C4-2B (cell line): ENCODE results near the gene BCL2L15.
"Not testable (repeated sequence)": the region's sequence is repeated elsewhere in the genome, so short reads cannot be mapped to it uniquely, and the experiment has no call there.

Experiments used
- H3K27ac ChIP-seq: fragments of 450-650 bp; 2 replicates; pipeline ENCODE4 v1.5.1; 2017
- CTCF ChIP-seq: fragments of 450-650 bp; conservative IDR thresholded peaks from 2 replicates; pipeline ENCODE4 v1.5.1; 2017; ENCODE audit warnings: mild to moderate bottlenecking
- ZFX ChIP-seq: fragments of 450-650 bp; IDR thresholded peaks from 2 replicates; pipeline ENCODE4 v1.6.1; 2017

BCL2L15 gene

GRCh38 chr1:113856401-113856790, 31.0 kb downstream of the BCL2L15 start:
- H3K27ac ChIP-seq, result no peak overlapping the region

GRCh38 chr1:113855630-113856400, 31.6 kb downstream of the BCL2L15 start:
- TF ChIP-seq ZFX (no peak), CTCF (no peak)
- H3K27ac ChIP-seq, result no peak overlapping the region

More at GRCh38 chr1:113856401-113856790, 31.0 kb downstream of the BCL2L15 start:
- TF ChIP-seq ZFX (no peak), CTCF (no peak)

GRCh38 chr1:113854234-113854633, 33.1 kb downstream of the BCL2L15 start:
- no peak overlapping the region for H3K27ac ChIP-seq
- TF ChIP-seq CTCF (no peak), ZFX (no peak)

DNA sequence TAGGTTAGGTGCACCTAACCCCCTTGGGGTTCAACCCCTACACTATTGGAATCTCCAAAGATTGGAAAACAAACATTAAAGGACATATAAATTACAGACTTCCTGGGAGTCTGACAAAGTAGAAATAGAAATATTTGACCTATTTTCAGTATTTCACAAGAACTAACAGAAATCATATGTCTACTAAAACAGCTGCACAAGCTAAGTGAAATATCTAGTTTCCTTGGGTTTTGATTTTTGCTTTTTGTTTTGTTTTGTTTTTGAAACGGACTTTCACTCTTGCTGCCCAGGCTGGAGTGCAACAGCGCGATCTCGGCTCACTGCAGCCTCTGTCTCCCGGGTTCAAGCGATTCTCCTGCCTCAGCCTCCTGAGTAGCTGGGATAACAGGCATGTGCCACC, 34.7 kb downstream of the BCL2L15 start:
- H3K27ac ChIP-seq, result not testable (repeated sequence)

GRCh38 chr1:113850127-113850796, 37.1 kb downstream of the BCL2L15 start:
- TF ChIP-seq ZFX, result no peak
- TF ChIP-seq CTCF, result no peak
- no peak overlapping the region for H3K27ac ChIP-seq

- H3K27ac ChIP-seq, result no peak overlapping the region
- TF ChIP-seq ZFX (no peak), CTCF (no peak)
These were observed 38.3 kb downstream of the BCL2L15 start for GRCh38 chr1:113849072-113849471.

DNA sequence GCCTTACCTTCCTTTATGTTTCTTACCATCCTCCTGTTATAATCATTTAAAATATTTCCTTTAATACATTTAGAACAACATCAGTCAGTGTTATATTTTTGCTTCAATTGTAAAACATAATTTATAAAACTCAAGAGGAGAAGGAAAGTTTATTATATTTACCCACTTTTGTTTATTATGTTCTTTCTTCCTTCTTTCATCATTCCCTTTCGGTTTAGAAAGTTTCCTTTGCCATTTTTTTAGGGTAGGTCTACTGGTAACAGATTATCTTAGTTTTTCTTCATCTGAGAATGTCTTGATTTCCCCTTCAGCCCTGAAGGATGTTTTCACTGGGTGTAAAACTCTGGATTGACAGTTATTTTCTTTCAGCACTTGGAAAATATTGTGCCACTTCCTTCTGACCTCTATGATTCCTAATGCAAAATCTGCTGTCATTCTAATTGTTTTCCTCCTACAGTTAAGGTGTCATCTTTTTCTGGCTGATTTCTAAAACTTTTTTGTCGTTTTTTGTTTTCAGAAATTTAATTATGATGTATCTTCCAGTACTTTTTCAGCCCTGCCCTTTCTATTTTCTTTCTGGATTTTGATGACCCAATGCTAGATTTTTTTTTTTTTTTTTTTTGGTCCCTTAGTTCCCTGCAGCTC, 40.9 kb downstream of the BCL2L15 start:
- TF ChIP-seq ZFX, result no peak
- TF ChIP-seq CTCF, result no peak
- H3K27ac ChIP-seq, result no peak overlapping the region
